K562 treated with DMSO at 1 percent for 24 hours (cell line): ENCODE data around the gene TIMP1. TPM values are rescaled to one million over a fixed set of nuclear protein-coding genes. Genes with fewer than 3 reads are reported as not detected.

Experiments used
- total RNA-seq: library from RNA; unstranded; fragments of 300-600 nt; gene quantifications from 2 replicates; pipeline ENCODE4 v1.2.3, GENCODE V29; 2022; ENCODE audit warnings: low read depth; ENCODE audit not compliant: insufficient read depth

TIMP1 gene
- total RNA-seq, result 328 and 339 TPM in 2 replicates

GRCh38 chrX:47581731-47582647, at the start of gene TIMP1:
Gene TIMP1 (plus strand): TSS chrX:47582436. CDS start chrX:47583416, 980 bp downstream.

GRCh38 chrX:47560934-47561658, 21.1 kb upstream of the TIMP1 start, which contains the start of gene ARAF:
Gene ARAF (plus strand): TSS chrX:47561205. CDS start chrX:47562968, 1,763 bp downstream.

GRCh38 chrX:47619486-47620302, 37.5 kb downstream of the TIMP1 start, which contains the start of gene SYN1:
Gene SYN1 (minus strand): TSS chrX:47619857. CDS start chrX:47619728, 129 bp downstream.

GRCh38 chrX:47629419-47630200, 47.4 kb downstream of the TIMP1 start, which contains the start of gene CFP:
Gene CFP (minus strand): TSS chrX:47629930. CDS start chrX:47629844, 86 bp downstream.

Other genes starting within 250 kb of the TIMP1 start
- not detected in 2 replicates for gene ZNF157, start 211.9 kb upstream of the TIMP1 start, total RNA-seq
- gene ZNF41, start 99.2 kb upstream of the TIMP1 start, total RNA-seq, result 2.5 and 3.7 TPM in 2 replicates
- 49.3 and 55.0 TPM in 2 replicates for gene ARAF, start 21.2 kb upstream of the TIMP1 start, total RNA-seq
- 0.68 and 0.72 TPM in 2 replicates for gene SYN1, start 37.4 kb downstream of the TIMP1 start, total RNA-seq
- 6.0 and 6.4 TPM in 2 replicates for gene CFP, start 47.5 kb downstream of the TIMP1 start, total RNA-seq
- gene ELK1, start 68.1 kb downstream of the TIMP1 start, total RNA-seq, result 52.8 and 55.4 TPM in 2 replicates
- gene UXT, start 76.7 kb downstream of the TIMP1 start, total RNA-seq, result 336 and 365 TPM in 2 replicates